ENCODE measurements around the gene MOBP. TPM values are rescaled to one million over a fixed set of nuclear protein-coding genes. Genes with fewer than 3 reads are reported as not detected.

The MOBP gene
- total RNA-seq, 1 donor from 2014 or later, result not detected

GRCh38 chr3:39550354-39551051 is 83.0 kb downstream of the MOBP start:
- TF ChIP-seq CTCF (IDR thresholded peaks at IDR 0.05), result no peak
- Histone ChIP-seq H3K4me3 (no peak overlapping the region), H3K27me3 (no peaks in the 10 kb centered on the region), H3K36me3 (no peaks in the 10 kb centered on the region), H3K27ac (no peak overlapping the region), H3K4me1 (no peaks in the 10 kb centered on the region), H3K9me3 (peaks cover 0 to 4% of the 10 kb centered on the region in 2 donors)
- intact Hi-C loops (cut with DNase I), result no loop called here
- no peak for DNase-seq (ENCODE audit: low spot score in 2 of 2)

Other genes starting within 250 kb of the MOBP start
- gene CX3CR1, start 187.6 kb upstream of the MOBP start, total RNA-seq, result not detected
- gene CCR8, start 138.0 kb upstream of the MOBP start, total RNA-seq, result not detected
- 7.0 TPM for gene SLC25A38, start 84.3 kb upstream of the MOBP start, total RNA-seq
- gene RPSA, start 61.0 kb upstream of the MOBP start, total RNA-seq, result 745 TPM

Data from ascending aorta (tissue), 2 donors.